HCT116 (cell line): Measurements from ENCODE around the gene NINJ2. TPM values are rescaled to one million over a fixed set of nuclear protein-coding genes. Genes with fewer than 3 reads are reported as not detected.

Experiments used
- ATAC-seq: fragments of 200-7000 bp; cut with Tn5 transposase; 2 replicates; pipeline ENCODE4 v1.9.1; 2020; ENCODE audit warnings: mild to moderate bottlenecking, moderate library complexity
- BruUV-seq: library from RNA; stranded (reverse); fragments of 400-500 nt; replicated peaks from 2 replicates; lab custom pipeline; 2021; lab: Mats Ljungman, UMichigan
- CTCF ChIA-PET: fragments of 300-600 bp; sonication (Branson Sonifier 250); formaldehyde crosslinking; loops from one replicate; lab custom pipeline; 2021; ENCODE audit warnings: antibody characterized with exemption; lab: Charles Lee
- POLR2A ChIA-PET: fragments of 300-600, 350-600 bp; sonication (Branson Sonifier 250); formaldehyde crosslinking; loops from one replicate; lab custom pipeline; 2021; ENCODE audit warnings: antibody characterized with exemption; lab: Charles Lee
- RAD21 ChIA-PET, 2 experiments: fragments of 300-600 bp; sonication (Branson Sonifier 250); formaldehyde crosslinking; loops; one replicate each; lab custom pipeline; 2023; ENCODE audit warnings: low total read pairs in 2 of 2; ENCODE audit not compliant: uncharacterized antibody in 2 of 2, unreplicated experiment in 2 of 2, low non-redundant PET in 1 of 2; lab: Charles Lee
- DNase-seq: peaks from one replicate; pipeline ENCODE4 v3.0.0-alpha.2; 2010; ENCODE audit warnings: low read depth, low spot score
- H2AFZ ChIP-seq: fragments of 200-600 bp; shearing (Covaris generic), sonication (generic); 2 replicates; pipeline ENCODE4 v1.6.1; 2017; ENCODE audit warnings: low read depth, mixed run types, mixed read lengths, antibody characterized with exemption, low read length; ENCODE audit not compliant: poor library complexity, severe bottlenecking
- H3K27ac ChIP-seq: 2 replicates; pipeline ENCODE4 v1.5.1; 2012; ENCODE audit warnings: low read depth, low read length
- H3K27me3 ChIP-seq: fragments of 200-600 bp; sonication (generic); 2 replicates; pipeline ENCODE4 v1.6.1; 2016; ENCODE audit warnings: mixed run types, low read length, mixed read lengths; ENCODE audit not compliant: insufficient read depth
- H3K36me3 ChIP-seq, 2 experiments: fragments of 200-500 bp in 1 of 2; fragments of 200-600 bp in 1 of 2; sonication (Bioruptor generic) in 1 of 2; sonication (generic) in 1 of 2; 2 replicates each; pipeline versions ENCODE4 v1.5.1 to v1.6.1; 2014 to 2016; ENCODE audit warnings: low read length in 2 of 2, inconsistent platforms in 1 of 2, mixed read lengths in 1 of 2, mixed run types in 1 of 2; ENCODE audit not compliant: insufficient read depth in 2 of 2, control insufficient read depth in 1 of 2
- H3K4me1 ChIP-seq, 2 experiments: fragments of 200-600 bp in 1 of 2; sonication (generic) in 1 of 2; 2 replicates each; pipeline versions ENCODE4 v1.5.1 to v1.6.1; 2012 to 2017; ENCODE audit warnings: low read length in 2 of 2, inconsistent platforms in 1 of 2, mild to moderate bottlenecking in 1 of 2, mixed read lengths in 1 of 2, mixed run types in 1 of 2, moderate library complexity in 1 of 2; ENCODE audit not compliant: insufficient read depth in 2 of 2, control insufficient read depth in 1 of 2
- H3K4me2 ChIP-seq: fragments of 200-600 bp; sonication (generic); 2 replicates; pipeline ENCODE4 v1.6.1; 2017; ENCODE audit warnings: mixed run types, low read length, mixed read lengths
- H3K4me3 ChIP-seq, 2 experiments: fragments of 200-600 bp in 1 of 2; sonication (generic) in 1 of 2; replicated peaks in 1 of 2; 2 replicates each; pipeline ENCODE4 v1.5.1; 2011 to 2016; ENCODE audit warnings: low read length in 2 of 2, control low read depth in 1 of 2, low read depth in 1 of 2, mild to moderate bottlenecking in 1 of 2, mixed read lengths in 1 of 2, mixed run types in 1 of 2
- H3K79me2 ChIP-seq: fragments of 200-600 bp; sonication (generic); 2 replicates; pipeline ENCODE4 v1.6.1; 2017; ENCODE audit warnings: mild to moderate bottlenecking, mixed run types, low read length, moderate library complexity, mixed read lengths; ENCODE audit not compliant: insufficient read depth
- H3K9ac ChIP-seq: fragments of 200-600 bp; sonication (generic); 2 replicates; pipeline ENCODE4 v1.6.1; 2016; ENCODE audit warnings: low read length, mixed read lengths
- H3K9me2 ChIP-seq: fragments of 200-600 bp; sonication (generic), shearing (Covaris generic); 2 replicates; pipeline ENCODE4 v1.6.1; 2017; ENCODE audit warnings: mixed run types, mild to moderate bottlenecking, moderate library complexity; ENCODE audit not compliant: insufficient read depth
- H3K9me3 ChIP-seq, 2 experiments: fragments of 200-500 bp in 1 of 2; fragments of 200-600 bp in 1 of 2; sonication (Bioruptor generic) in 1 of 2; sonication (generic) in 1 of 2; 2 replicates each; pipeline ENCODE4 v1.6.1; 2014 to 2017; ENCODE audit warnings: low read length in 2 of 2, mixed read lengths in 2 of 2, inconsistent platforms in 1 of 2, low read depth in 1 of 2, mild to moderate bottlenecking in 1 of 2, mixed run types in 1 of 2, moderate library complexity in 1 of 2; ENCODE audit not compliant: control insufficient read depth in 1 of 2, insufficient read depth in 1 of 2
- H4K20me1 ChIP-seq: fragments of 200-600 bp; sonication (generic), shearing (Covaris generic); 2 replicates; pipeline ENCODE4 v1.6.1; 2017; ENCODE audit warnings: mixed run types, mild to moderate bottlenecking, moderate library complexity; ENCODE audit not compliant: insufficient read depth
- CEBPB ChIP-seq: IDR thresholded peaks from 2 replicates; pipeline ENCODE4 v1.6.1; 2012; ENCODE audit warnings: low read depth
- RAD21 ChIP-seq: IDR thresholded peaks from 2 replicates; pipeline ENCODE4 v1.6.1; 2012; ENCODE audit warnings: low read depth, mild to moderate bottlenecking
- TCF7L2 ChIP-seq: IDR thresholded peaks from 2 replicates; pipeline ENCODE4 v1.7.0; 2011; ENCODE audit warnings: borderline replicate concordance, inconsistent platforms; ENCODE audit not compliant: insufficient read depth, insufficient read length; ENCODE audit errors: extremely low read depth
- YY1 ChIP-seq: IDR thresholded peaks from 2 replicates; pipeline ENCODE4 v1.6.1; 2011; ENCODE audit warnings: low read length, low read depth, moderate library complexity, mild to moderate bottlenecking; ENCODE audit not compliant: insufficient replicate concordance; ENCODE audit errors: extremely low read depth
- ZFX ChIP-seq: fragments of 450-650 bp; IDR thresholded peaks from 2 replicates; pipeline ENCODE4 v1.6.1; 2017
- intact Hi-C: fragments of 100-400 bp; cut with micrococcal nuclease; formaldehyde crosslinking; loops from 2 replicates; pipeline ENCODE4 v1.10.0; 2022
- total RNA-seq: library from RNA; stranded (reverse); gene quantifications from one replicate; pipeline ENCODE4 v1.2.1, GENCODE V29; 2021; ENCODE audit not compliant: unreplicated experiment
- TF ChIP-seq, protein P1 (sequence below): IDR thresholded peaks from 2 replicates; pipeline ENCODE4 v1.6.1; 2012
- TF ChIP-seq, protein P2 (sequence below): IDR thresholded peaks from 2 replicates; pipeline ENCODE4 v1.6.1; 2012
- TF ChIP-seq, protein P3 (sequence below): IDR thresholded peaks from 2 replicates; pipeline ENCODE4 v1.6.1; 2011; ENCODE audit warnings: mild to moderate bottlenecking, low read length, moderate library complexity; ENCODE audit not compliant: insufficient replicate concordance; ENCODE audit errors: extremely low read depth
- TF ChIP-seq, protein P4 (sequence below), 3 experiments: fragments of 200-600 bp in 1 of 3; sonication (generic) in 1 of 3; IDR thresholded peaks in 2 of 3; conservative IDR thresholded peaks in 1 of 3; 2 replicates each; pipeline ENCODE4 v1.5.1; 2012 to 2017; ENCODE audit warnings: low read depth in 2 of 3, low read length in 2 of 3, antibody characterized with exemption in 1 of 3, borderline replicate concordance in 1 of 3, control low read depth in 1 of 3, mild to moderate bottlenecking in 1 of 3, mixed read lengths in 1 of 3, mixed run types in 1 of 3, moderate library complexity in 1 of 3; ENCODE audit not compliant: insufficient read depth in 1 of 3

Gene NINJ2
- total RNA-seq, 1 experiment from 2014 or later: not detected

DNA sequence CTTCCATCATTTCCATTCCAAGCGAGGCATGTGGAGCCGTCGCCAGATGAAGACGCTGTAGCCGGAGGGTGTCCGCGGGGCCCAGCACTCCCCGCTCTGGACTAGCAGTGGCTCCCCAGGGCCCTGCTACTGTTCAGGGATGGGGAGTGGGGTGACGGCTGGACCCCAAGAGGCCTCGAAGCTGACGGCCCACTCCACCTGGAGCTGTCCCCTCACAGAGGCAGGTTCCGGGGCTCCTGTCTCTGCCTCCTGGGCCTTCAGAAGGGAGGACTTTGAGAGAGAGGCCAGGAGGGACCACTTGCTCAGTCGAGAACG is 101.9 kb downstream of the NINJ2 start:
- Histone ChIP-seq H2AFZ (no peak overlapping the region), H3K79me2 (no peaks in the 10 kb centered on the region), H3K4me2 (no peak overlapping the region), H3K9ac (no peak overlapping the region), H3K9me2 (no peaks in the 10 kb centered on the region), H3K27me3 (no peaks in the 10 kb centered on the region), H3K36me3 (no peaks in the 10 kb centered on the region), H3K27ac (no peak overlapping the region), H4K20me1 (no peaks in the 10 kb centered on the region), H3K4me1 (no peaks in the 10 kb centered on the region), H3K9me3 (no peaks in the 10 kb centered on the region), H3K4me3 (no peak overlapping the region)
- intact Hi-C loops: no loop called here
- ChIA-PET POLR2A (no interaction called here), RAD21 (no interaction called here), CTCF (no interaction called here)
- DNase-seq (no peak), ATAC-seq (no peak)
- TF ChIP-seq, protein P1, sequence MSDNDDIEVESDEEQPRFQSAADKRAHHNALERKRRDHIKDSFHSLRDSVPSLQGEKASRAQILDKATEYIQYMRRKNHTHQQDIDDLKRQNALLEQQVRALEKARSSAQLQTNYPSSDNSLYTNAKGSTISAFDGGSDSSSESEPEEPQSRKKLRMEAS: no peak
- TF ChIP-seq, protein P2, sequence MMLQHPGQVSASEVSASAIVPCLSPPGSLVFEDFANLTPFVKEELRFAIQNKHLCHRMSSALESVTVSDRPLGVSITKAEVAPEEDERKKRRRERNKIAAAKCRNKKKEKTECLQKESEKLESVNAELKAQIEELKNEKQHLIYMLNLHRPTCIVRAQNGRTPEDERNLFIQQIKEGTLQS: no peak
- no peak for TF ChIP-seq CEBPB
- TF ChIP-seq YY1: no peak
- TF ChIP-seq, protein P3, sequence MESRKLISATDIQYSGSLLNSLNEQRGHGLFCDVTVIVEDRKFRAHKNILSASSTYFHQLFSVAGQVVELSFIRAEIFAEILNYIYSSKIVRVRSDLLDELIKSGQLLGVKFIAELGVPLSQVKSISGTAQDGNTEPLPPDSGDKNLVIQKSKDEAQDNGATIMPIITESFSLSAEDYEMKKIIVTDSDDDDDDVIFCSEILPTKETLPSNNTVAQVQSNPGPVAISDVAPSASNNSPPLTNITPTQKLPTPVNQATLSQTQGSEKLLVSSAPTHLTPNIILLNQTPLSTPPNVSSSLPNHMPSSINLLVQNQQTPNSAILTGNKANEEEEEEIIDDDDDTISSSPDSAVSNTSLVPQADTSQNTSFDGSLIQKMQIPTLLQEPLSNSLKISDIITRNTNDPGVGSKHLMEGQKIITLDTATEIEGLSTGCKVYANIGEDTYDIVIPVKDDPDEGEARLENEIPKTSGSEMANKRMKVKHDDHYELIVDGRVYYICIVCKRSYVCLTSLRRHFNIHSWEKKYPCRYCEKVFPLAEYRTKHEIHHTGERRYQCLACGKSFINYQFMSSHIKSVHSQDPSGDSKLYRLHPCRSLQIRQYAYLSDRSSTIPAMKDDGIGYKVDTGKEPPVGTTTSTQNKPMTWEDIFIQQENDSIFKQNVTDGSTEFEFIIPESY: no peak
- no peak for TF ChIP-seq RAD21
- TF ChIP-seq ZFX: no peak
- no peak for TF ChIP-seq TCF7L2
- TF ChIP-seq, protein P4, sequence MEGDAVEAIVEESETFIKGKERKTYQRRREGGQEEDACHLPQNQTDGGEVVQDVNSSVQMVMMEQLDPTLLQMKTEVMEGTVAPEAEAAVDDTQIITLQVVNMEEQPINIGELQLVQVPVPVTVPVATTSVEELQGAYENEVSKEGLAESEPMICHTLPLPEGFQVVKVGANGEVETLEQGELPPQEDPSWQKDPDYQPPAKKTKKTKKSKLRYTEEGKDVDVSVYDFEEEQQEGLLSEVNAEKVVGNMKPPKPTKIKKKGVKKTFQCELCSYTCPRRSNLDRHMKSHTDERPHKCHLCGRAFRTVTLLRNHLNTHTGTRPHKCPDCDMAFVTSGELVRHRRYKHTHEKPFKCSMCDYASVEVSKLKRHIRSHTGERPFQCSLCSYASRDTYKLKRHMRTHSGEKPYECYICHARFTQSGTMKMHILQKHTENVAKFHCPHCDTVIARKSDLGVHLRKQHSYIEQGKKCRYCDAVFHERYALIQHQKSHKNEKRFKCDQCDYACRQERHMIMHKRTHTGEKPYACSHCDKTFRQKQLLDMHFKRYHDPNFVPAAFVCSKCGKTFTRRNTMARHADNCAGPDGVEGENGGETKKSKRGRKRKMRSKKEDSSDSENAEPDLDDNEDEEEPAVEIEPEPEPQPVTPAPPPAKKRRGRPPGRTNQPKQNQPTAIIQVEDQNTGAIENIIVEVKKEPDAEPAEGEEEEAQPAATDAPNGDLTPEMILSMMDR (IDR thresholded peaks at IDR 0.05 in 2 of 3, conservative IDR thresholded peaks at IDR 0.05 in 1 of 3; ENCODE audit: borderline replicate concordance in 1 of 3, insufficient read depth in 1 of 3, low read depth in 2 of 3, low read length in 2 of 3): no peak
- no TSS peak for BruUV-seq
